SK-N-MC (cell line): ENCODE measurements around the gene HASPIN.

Experiments used
- DNase-seq: peaks from one replicate; pipeline ENCODE4 v3.0.0-alpha.2; 2011; ENCODE audit warnings: low read depth, low spot score
- H3K27ac ChIP-seq: fragments of 200-600 bp; sonication (generic); 2 replicates; pipeline ENCODE4 v1.5.1; 2016; ENCODE audit warnings: mixed run types
- H3K36me3 ChIP-seq: fragments of 200-600 bp; sonication (generic); 2 replicates; pipeline ENCODE4 v1.6.1; 2017; ENCODE audit warnings: antibody characterized with exemption, low read length, mixed read lengths; ENCODE audit not compliant: insufficient read depth
- H3K4me3 ChIP-seq: fragments of 200-600 bp; sonication (generic); 2 replicates; pipeline ENCODE4 v1.5.1; 2016
- H3K9ac ChIP-seq: fragments of 200-600 bp; sonication (generic); 2 replicates; pipeline ENCODE4 v1.8.0; 2017; ENCODE audit warnings: mixed run types, mixed read lengths; ENCODE audit not compliant: insufficient read length
- H3K9me3 ChIP-seq: fragments of 200-600 bp; sonication (generic); 2 replicates; pipeline ENCODE4 v1.6.1; 2017; ENCODE audit warnings: low read depth, mild to moderate bottlenecking, antibody characterized with exemption, low read length, moderate library complexity, mixed read lengths
- EZH2 ChIP-seq: fragments of 200-600 bp; sonication (generic); IDR thresholded peaks from one replicate; pipeline ENCODE4 v1.6.1; 2017; ENCODE audit warnings: antibody characterized with exemption
- FOXP2 ChIP-seq: optimal IDR thresholded peaks from 2 replicates; pipeline ENCODE3; 2011; ENCODE audit warnings: mild to moderate bottlenecking, moderate library complexity; ENCODE audit not compliant: insufficient read depth; ENCODE audit errors: extremely low read length, control extremely low read depth
- POLR2AphosphoS5 ChIP-seq: IDR thresholded peaks from 2 replicates; pipeline ENCODE4 v1.6.1; 2012; ENCODE audit warnings: mild to moderate bottlenecking, low read depth, low read length, borderline replicate concordance

HASPIN gene

DNA sequence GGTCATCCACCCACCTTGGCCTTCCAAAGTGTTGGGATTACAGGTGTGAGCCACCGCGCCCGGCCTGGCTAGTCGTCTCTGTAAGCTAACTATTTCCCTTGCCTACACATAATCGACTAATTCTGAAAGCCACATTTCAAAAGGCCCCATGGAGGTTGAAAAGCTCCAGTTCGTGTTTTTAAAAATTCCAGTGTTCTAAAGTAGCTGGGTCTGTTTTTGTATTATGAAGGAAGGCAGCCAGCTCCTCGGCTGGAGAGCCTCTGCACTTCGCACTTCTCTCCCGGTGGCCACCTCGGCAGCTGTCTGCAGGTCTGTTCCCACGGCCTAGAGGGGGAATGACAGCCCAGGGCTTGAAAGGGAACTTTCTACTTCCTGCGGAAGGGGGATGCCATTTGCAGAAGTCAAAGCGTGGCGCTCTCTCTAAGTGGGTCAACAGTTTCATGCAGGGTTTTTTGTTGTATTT lies 16.9 kb downstream of the HASPIN start:
- no peaks in the 10 kb centered on the region for H3K36me3 ChIP-seq
- no peak overlapping the region for H3K27ac ChIP-seq
- no peak overlapping the region for H3K9ac ChIP-seq
- no peaks in the 10 kb centered on the region for H3K9me3 ChIP-seq
- no peak for DNase-seq
- H3K4me3 ChIP-seq = no peak overlapping the region
- no peak for TF ChIP-seq FOXP2
- no peak for TF ChIP-seq EZH2
- TF ChIP-seq POLR2AphosphoS5 = no peak

DNA sequence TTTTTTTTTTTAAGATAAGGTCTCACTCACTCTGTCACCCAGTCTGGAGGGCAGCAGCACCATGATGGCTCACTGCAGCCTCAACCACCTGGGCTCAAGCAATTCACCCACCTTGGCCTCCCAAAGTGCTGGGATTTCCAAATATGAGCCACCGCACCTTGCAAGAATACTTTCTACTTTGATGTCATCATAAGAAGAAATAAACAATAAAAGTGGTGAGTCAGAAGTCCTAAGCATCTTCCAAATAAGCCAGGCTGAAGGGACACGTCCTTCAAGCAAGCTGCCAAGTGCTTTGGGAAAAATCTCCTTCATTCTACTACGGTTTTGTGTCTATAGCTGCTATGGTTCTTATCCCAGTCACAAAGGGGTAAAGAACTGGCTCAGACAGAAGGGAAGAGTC lies 20.3 kb downstream of the HASPIN start:
- Histone ChIP-seq H3K36me3 (no peaks in the 10 kb centered on the region), H3K9me3 (no peaks in the 10 kb centered on the region), H3K4me3 (no peak overlapping the region), H3K27ac (no peak overlapping the region), H3K9ac (no peak overlapping the region)
- DNase-seq = no peak
- TF ChIP-seq POLR2AphosphoS5 (no peak), EZH2 (no peak), FOXP2 (no peak)

DNA sequence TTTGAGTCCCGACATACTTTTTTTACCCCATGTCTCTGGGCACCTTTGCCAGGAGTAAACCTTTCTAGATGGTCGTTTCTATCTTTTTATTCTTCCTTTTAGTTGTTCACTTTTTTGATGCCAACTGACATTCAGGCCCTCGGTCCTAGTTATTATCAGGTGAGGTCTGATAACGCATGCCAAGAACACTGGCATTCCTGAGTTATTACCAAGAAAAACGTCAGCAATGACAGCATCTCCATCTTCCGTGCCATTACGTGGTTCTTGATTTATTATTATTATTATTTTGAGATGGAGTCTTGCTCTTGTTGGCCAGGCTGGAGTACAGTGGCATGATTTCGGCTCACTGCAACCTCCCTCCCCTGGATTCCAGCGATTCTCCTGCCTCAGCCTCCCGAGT lies 21.4 kb downstream of the HASPIN start:
- no peak for TF ChIP-seq FOXP2
- TF ChIP-seq POLR2AphosphoS5 = no peak
- no peak for TF ChIP-seq EZH2
- DNase-seq = no peak
- Histone ChIP-seq H3K9ac (no peak overlapping the region), H3K4me3 (no peak overlapping the region), H3K9me3 (no peaks in the 10 kb centered on the region), H3K27ac (no peak overlapping the region), H3K36me3 (no peaks in the 10 kb centered on the region)

DNA sequence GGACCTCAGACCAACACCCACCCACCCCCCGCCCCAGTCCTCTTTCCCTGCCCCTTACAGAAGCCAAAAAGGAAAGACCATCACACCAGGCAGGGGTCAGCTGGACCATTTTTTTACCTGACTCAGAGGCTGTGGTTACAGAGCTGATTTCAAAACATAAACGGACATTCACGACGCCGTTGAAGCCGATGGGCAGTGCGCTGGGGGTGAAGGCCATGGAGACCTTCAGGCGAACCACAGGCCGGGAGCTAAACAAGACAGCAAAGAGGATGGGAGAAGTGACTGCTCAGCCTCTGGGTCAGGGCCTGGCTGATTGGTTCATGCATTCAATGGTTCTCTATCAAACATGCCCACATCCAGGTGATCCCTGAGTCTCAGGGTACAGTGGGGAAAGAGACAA lies 24.1 kb downstream of the HASPIN start:
- DNase-seq = no peak
- H3K9ac ChIP-seq = no peak overlapping the region
- H3K4me3 ChIP-seq = no peak overlapping the region
- H3K9me3 ChIP-seq = no peaks in the 10 kb centered on the region
- H3K36me3 ChIP-seq = no peaks in the 10 kb centered on the region
- no peak overlapping the region for H3K27ac ChIP-seq
- no peak for TF ChIP-seq EZH2
- no peak for TF ChIP-seq FOXP2
- no peak for TF ChIP-seq POLR2AphosphoS5

DNA sequence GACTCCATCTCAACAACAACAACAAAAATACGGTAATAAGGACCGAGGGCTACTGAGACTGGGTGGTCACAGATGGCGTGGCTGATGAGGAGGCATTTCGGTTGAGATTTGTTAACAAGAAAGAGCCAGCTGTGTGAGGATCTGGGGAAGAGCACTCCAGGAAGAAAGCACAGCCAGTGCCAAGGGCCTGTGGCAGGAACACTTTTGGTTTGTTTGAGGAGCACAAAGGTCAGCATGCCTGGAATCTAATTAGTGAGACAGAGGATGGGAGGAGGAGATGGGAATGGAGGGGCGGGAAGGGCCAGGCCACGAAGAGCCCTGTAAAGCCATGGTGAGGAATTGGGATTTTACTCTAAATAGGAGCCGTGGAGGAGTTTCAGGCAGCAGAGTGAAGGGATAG lies 24.9 kb downstream of the HASPIN start:
- TF ChIP-seq EZH2 (no peak), POLR2AphosphoS5 (no peak), FOXP2 (no peak)
- Histone ChIP-seq H3K36me3 (no peaks in the 10 kb centered on the region), H3K9me3 (no peaks in the 10 kb centered on the region), H3K27ac (no peak overlapping the region), H3K4me3 (no peak overlapping the region), H3K9ac (no peak overlapping the region)
- DNase-seq = no peak

DNA sequence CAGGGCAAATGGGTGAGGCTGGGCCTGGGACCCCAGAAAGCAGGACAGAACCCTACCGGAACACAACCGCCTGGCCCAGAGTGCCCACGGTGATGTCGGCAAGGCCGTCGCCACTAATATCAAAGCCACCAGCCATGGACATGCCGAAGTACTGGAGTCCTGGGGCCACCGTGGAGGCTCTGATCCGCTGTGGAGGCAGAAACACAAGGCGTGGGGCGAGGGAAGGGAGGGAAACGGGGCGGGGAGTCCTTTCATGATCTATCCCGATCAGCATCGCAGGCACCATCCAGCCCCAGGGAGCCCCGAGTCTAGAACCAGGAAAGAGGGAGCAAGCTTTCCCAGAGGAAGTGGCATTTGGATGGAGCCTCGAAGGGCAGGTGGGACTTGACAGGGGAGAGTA lies 26.6 kb downstream of the HASPIN start:
- no peak for DNase-seq
- no peak overlapping the region for H3K27ac ChIP-seq
- no peaks in the 10 kb centered on the region for H3K36me3 ChIP-seq
- TF ChIP-seq FOXP2 (no peak), EZH2 (no peak), POLR2AphosphoS5 (no peak)
- H3K4me3 ChIP-seq = no peak overlapping the region
- no peak overlapping the region for H3K9ac ChIP-seq
- no peaks in the 10 kb centered on the region for H3K9me3 ChIP-seq

DNA sequence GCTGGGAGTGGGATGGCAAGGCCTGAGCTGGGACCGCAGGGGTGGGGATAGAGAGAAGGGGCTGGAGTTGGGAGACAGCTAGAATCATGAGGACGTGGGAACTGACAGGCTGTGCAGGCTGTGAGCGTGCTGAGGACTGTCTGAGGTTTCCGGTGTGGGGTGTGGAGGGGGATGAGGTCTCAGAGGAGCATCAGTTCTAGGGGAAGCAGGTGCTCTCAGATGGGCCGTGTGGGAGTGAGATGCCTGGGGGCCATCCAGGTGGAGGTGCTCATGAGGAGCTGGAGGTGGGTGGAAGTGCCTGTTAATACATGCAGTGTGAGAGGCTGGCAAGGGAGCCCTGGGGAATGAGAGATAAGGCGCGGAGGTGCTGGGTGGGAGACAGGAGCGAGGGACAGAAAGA lies 27.2 kb downstream of the HASPIN start:
- H3K27ac ChIP-seq = no peak overlapping the region
- H3K36me3 ChIP-seq = no peaks in the 10 kb centered on the region
- no peak for DNase-seq
- no peaks in the 10 kb centered on the region for H3K9me3 ChIP-seq
- no peak for TF ChIP-seq FOXP2
- no peak for TF ChIP-seq EZH2
- no peak for TF ChIP-seq POLR2AphosphoS5
- H3K4me3 ChIP-seq = no peak overlapping the region
- no peak overlapping the region for H3K9ac ChIP-seq

DNA sequence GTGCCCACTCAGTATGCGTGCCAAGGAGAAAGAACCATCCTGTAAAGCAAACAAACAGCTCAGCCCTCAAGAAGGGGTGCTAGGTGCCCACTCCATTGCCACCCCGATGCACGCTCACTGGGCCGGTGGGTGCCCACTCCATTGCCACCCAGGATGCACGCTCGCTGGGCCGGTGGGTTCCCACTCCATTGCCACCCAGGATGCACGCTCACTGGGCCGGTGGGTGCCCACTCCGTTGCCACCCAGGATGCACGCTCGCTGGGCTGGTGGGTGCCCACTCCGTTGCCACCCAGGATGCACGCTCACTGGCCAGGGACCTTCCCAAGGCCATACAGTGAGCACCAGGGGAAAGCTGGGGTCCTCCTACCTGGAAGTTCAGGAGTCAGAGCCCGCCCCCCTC lies 28.1 kb downstream of the HASPIN start:
- H3K4me3 ChIP-seq = no peak overlapping the region
- no peak for DNase-seq
- H3K36me3 ChIP-seq = no peaks in the 10 kb centered on the region
- TF ChIP-seq FOXP2 (no peak), EZH2 (no peak), POLR2AphosphoS5 (no peak)
- H3K27ac ChIP-seq = no peak overlapping the region
- H3K9me3 ChIP-seq = no peaks in the 10 kb centered on the region
- H3K9ac ChIP-seq = no peak overlapping the region

DNA sequence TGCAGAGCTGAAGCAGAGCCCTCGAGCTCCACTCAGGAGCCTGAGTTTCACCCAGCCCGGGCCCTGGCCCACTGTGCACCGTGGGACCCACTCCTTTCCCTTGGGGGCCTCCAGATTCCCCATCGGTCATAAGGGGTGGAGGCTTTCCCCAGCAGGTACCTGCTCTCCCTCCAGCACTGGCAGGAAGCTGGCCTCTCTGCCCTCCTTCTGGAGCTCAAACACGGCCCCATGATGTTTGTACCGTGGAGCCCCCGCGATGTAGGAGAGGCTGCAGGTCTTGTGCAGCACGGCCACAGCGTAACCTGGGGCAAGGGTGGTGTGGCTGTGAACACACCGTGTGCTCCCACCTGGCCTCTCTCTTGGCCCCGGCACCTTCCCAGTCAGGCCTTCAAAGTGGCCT lies 29.9 kb downstream of the HASPIN start:
- H3K36me3 ChIP-seq = no peaks in the 10 kb centered on the region
- no peak overlapping the region for H3K9ac ChIP-seq
- H3K9me3 ChIP-seq = no peaks in the 10 kb centered on the region
- TF ChIP-seq FOXP2 (no peak), EZH2 (no peak), POLR2AphosphoS5 (no peak)
- H3K27ac ChIP-seq = no peak overlapping the region
- no peak overlapping the region for H3K4me3 ChIP-seq
- DNase-seq = no peak
